ENCODE data around the gene NXNL1. TPM values are rescaled to one million over a fixed set of nuclear protein-coding genes. Genes with fewer than 3 reads are reported as not detected.
"Not testable (repeated sequence)": the region's sequence is repeated elsewhere in the genome, so short reads cannot be mapped to it uniquely, and the experiment has no call there.

Gene NXNL1
- total and polyA plus RNA-seq, 2 of the 8 experiments (the other 6 are each of a cell fraction or from before 2014, with no cell fraction given), result not detected

DNA sequence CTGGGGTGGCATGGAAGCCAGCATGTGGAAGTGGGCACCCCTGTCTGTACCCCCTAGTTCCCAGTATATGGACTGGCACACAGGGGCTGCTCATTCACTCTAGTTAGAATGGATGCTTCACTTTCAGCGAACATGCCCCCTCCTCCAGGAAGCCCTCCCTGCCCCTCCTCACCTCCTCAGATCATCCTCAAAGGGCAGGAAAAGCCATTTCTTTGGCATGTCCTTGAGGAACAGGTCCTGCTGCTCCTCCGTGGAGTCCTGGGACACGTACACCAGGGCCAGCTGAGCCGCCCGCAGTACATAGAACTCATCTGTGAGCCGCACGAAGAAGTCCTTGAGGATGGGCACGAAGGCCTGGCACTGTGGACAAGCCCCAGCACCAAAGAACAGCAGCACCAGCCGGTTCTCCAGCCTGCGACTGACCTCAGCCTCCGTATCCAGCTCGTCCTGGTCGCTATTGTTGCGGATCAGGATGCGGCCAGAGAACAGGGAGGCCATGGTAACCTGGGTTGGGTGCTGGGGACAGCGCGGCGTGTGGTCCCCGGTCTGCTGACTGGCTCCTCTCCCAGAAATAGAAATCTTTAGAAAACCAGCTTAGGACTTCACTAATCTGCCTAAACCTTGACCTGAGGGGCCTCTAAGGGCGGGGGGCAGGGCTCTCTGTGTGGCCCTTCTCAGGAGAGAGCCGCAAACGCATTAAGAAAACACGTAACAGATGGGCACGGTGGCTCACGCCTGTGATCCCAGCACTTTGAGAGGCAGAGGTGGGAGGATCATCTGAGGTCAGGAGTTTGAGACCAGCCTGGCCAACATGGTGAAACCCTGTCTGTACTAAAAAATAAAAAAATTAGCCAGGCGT, at the start of gene NXNL1 (continued):
- no peak for TF ChIP-seq SP1 (IDR thresholded peaks at IDR 0.05; ENCODE audit: low read depth, low read length)
- TF ChIP-seq RAD21 (IDR thresholded peaks at IDR 0.05 in 1 of 2, conservative IDR thresholded peaks at IDR 0.05 in 1 of 2; ENCODE audit: low read depth in 2 of 2, low read length in 2 of 2), result no peak
- TF ChIP-seq JUND (IDR thresholded peaks at IDR 0.05; ENCODE audit: low read length), result no peak
- no peak for TF ChIP-seq CHD1 (IDR thresholded peaks at IDR 0.05; ENCODE audit: low read depth, low read length)
- TF ChIP-seq, protein P1, sequence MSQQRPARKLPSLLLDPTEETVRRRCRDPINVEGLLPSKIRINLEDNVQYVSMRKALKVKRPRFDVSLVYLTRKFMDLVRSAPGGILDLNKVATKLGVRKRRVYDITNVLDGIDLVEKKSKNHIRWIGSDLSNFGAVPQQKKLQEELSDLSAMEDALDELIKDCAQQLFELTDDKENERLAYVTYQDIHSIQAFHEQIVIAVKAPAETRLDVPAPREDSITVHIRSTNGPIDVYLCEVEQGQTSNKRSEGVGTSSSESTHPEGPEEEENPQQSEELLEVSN (IDR thresholded peaks at IDR 0.05), result no peak

DNA sequence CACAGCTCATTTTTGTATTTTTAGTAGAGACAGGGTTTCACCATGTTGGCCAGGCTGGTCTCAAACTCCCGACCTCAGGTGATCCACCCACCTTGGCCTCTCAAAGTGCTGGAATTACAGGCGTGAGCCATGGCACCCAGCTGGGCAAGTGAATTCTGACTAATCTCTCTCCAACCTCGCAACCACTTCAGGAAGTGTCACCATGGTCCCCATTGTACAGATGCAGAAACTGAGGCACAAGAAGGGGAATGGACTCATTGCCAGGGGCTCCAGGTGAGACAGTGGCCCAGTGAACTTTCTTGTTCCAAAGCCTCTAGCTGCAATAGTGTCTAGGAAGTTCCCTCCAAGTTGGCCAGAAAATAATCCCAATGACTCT, 47.8 kb upstream of the NXNL1 start:
- not testable (repeated sequence) for H3K4ac ChIP-seq (replicated peaks; ENCODE audit: insufficient read length, low read depth, low read length); H3K4me1 ChIP-seq (replicated peaks in 1 of 4; ENCODE audit: control insufficient read depth in 3 of 4, insufficient read depth in 4 of 4, low read length in 3 of 4); H4K20me1 ChIP-seq (replicated peaks in 1 of 2; ENCODE audit: control insufficient read depth in 1 of 2, insufficient read depth in 2 of 2, low read length in 2 of 2); H3K9ac ChIP-seq (replicated peaks in 1 of 4; ENCODE audit: extremely low read depth in 1 of 4, low read depth in 3 of 4, low read length in 3 of 4); H4K8ac ChIP-seq (ENCODE audit: extremely low read depth, insufficient read depth, low read length); H2BK20ac ChIP-seq (ENCODE audit: low read length); H4K91ac ChIP-seq (replicated peaks; ENCODE audit: insufficient read length, low read length); H3K18ac ChIP-seq (ENCODE audit: extremely low read depth, low read length); H2BK12ac ChIP-seq (ENCODE audit: low read depth, low read length); H3K14ac ChIP-seq (ENCODE audit: insufficient read length); H2AFZ ChIP-seq (ENCODE audit: low read length); H3K23ac ChIP-seq (ENCODE audit: insufficient read length); H3K56ac ChIP-seq (replicated peaks; ENCODE audit: insufficient read length, low read depth, low read length); H3K36me3 ChIP-seq (ENCODE audit: control insufficient read depth in 2 of 4, insufficient read depth in 4 of 4, low read length in 3 of 4); H2BK120ac ChIP-seq (replicated peaks; ENCODE audit: low read depth, low read length); H2AK5ac ChIP-seq (ENCODE audit: low read depth, low read length); H3K4me2 ChIP-seq (ENCODE audit: insufficient read depth in 1 of 2, low read depth in 2 of 2, low read length in 2 of 2); H3K23me2 ChIP-seq (ENCODE audit: low read depth, low read length); H2BK15ac ChIP-seq (ENCODE audit: low read length); H3K9me3 ChIP-seq (ENCODE audit: insufficient read depth in 2 of 2, low read depth in 1 of 2, low read length in 1 of 2); FAIRE-seq; H3K27me3 ChIP-seq (replicated peaks in 1 of 4; ENCODE audit: control insufficient read depth in 3 of 4, extremely low read depth in 1 of 4, insufficient read depth in 3 of 4, low read length in 3 of 4); H3K79me1 ChIP-seq (ENCODE audit: low read depth, low read length); H3K27ac ChIP-seq (ENCODE audit: low read depth, low read length); H2BK5ac ChIP-seq (ENCODE audit: low read depth, low read length); H4K5ac ChIP-seq (ENCODE audit: insufficient read length, low read depth, low read length); DNase-seq (ENCODE audit: low read depth in 1 of 2, low spot score in 2 of 2); H3K4me3 ChIP-seq (ENCODE audit: extremely low read depth in 1 of 4, insufficient read depth in 2 of 4, low read depth in 3 of 4, low read length in 4 of 4)
- POLR2A ChIA-PET (ENCODE audit: partially characterized antibody), result interaction anchor here (0.6 to 1.7 kb wide), 3 partner anchors 12 to 1080 kb away, joined by 3 read pairs; partner anchors contain the start of gene REX1BD
- WGBS, 2 experiments (ENCODE audit: extremely low coverage in 1 of 2, insufficient coverage in 1 of 2, insufficient read length in 1 of 2, insufficient replicate concordance in 2 of 2, low coverage in 1 of 2, low lambda C conversion rate in 2 of 2, missing lambda C conversion rate in 1 of 2), result 84% methylated on average over 3 of the region's 3 CpGs; no CpG with 5 or more reads in 1 of the 2 experiments
- H3K79me2 ChIP-seq (ENCODE audit: control insufficient read depth in 1 of 2, insufficient read depth in 2 of 2, low read length in 2 of 2), result peaks cover 0 to 13% of the 10 kb centered on the region in 2 experiments; a peak in 1 of 4 replicates
- CTCF ChIA-PET (ENCODE audit: partially characterized antibody), result interaction anchor here (14.0 kb wide), 1 partner anchor 11 kb away, joined by 130 read pairs; no protein-coding TSS in a partner anchor

Measured in H1 (cell line).